Effector memory CD4-positive, alpha-beta T cell (primary cell): ENCODE results near the gene TMEM179B.
"Not testable (repeated sequence)": the region's sequence is repeated elsewhere in the genome, so short reads cannot be mapped to it uniquely, and the experiment has no call there.

ENCODE experiments used
- DNase-seq, 3 donors: peaks; one replicate each; pipeline ENCODE4 v3.0.0-alpha.2; 2020
- H3K27ac ChIP-seq: 2 replicates; pipeline ENCODE4 v1.7.0; 2013; ENCODE audit warnings: mild to moderate bottlenecking, low read length, moderate library complexity; ENCODE audit not compliant: insufficient read depth, poor library complexity, severe bottlenecking
- H3K27me3 ChIP-seq: replicated peaks from 2 replicates; pipeline ENCODE4 v1.7.0; 2013; ENCODE audit warnings: mild to moderate bottlenecking, low read length; ENCODE audit not compliant: insufficient read depth, control insufficient read depth, poor library complexity, severe bottlenecking
- H3K36me3 ChIP-seq: 2 replicates; pipeline ENCODE4 v1.7.0; 2013; ENCODE audit warnings: mild to moderate bottlenecking, low read length, moderate library complexity; ENCODE audit not compliant: control insufficient read depth, insufficient read depth
- H3K4me1 ChIP-seq: 2 replicates; pipeline ENCODE4 v1.7.0; 2013; ENCODE audit warnings: low read length, mild to moderate bottlenecking; ENCODE audit not compliant: control insufficient read depth, insufficient read depth, poor library complexity, severe bottlenecking
- H3K4me3 ChIP-seq: 2 replicates; pipeline ENCODE4 v1.7.0; 2013; ENCODE audit warnings: low read length, low read depth, mild to moderate bottlenecking; ENCODE audit not compliant: insufficient read depth, poor library complexity, severe bottlenecking
- H3K9me3 ChIP-seq: 2 replicates; pipeline ENCODE4 v1.7.0; 2013; ENCODE audit warnings: mild to moderate bottlenecking, low read length, moderate library complexity; ENCODE audit not compliant: control insufficient read depth
- total RNA-seq, 3 donors: gene quantifications; one replicate each; lab custom pipeline; 2026; lab: John Stamatoyannopoulos, UW

The TMEM179B gene
- total RNA-seq, result 11.2 to 17.6 (median 15.9) reads per million in 3 donors

- H3K27ac ChIP-seq, result peak within 1 kb of the TSS; percentile 89
- H3K9me3 ChIP-seq, result no peaks in the 10 kb centered on the region
- peak within 1 kb of the TSS; percentile 98 for H3K4me3 ChIP-seq
- H3K4me1 ChIP-seq, result peaks cover 32% of the 10 kb centered on the region
- H3K36me3 ChIP-seq, result peaks cover 9% of the 10 kb centered on the region
- DNase-seq, result peak; percentile 92 to 97 (median 94)
- no peaks in the 10 kb centered on the region for H3K27me3 ChIP-seq
Measured at GRCh38 chr11:62787005-62787759, at the start of gene TMEM179B. TSS of gene TMEM179B (plus strand) at chr11:62787402. CDS start at chr11:62787432, 30 bp downstream.

- H3K4me1 ChIP-seq, result peaks cover 2% of the 10 kb centered on the region
- peaks cover 8% of the 10 kb centered on the region for H3K36me3 ChIP-seq
- H3K27me3 ChIP-seq, result no peaks in the 10 kb centered on the region
- no peaks in the 10 kb centered on the region for H3K9me3 ChIP-seq
- DNase-seq, result no peak
- no peak overlapping the region for H3K27ac ChIP-seq
- no peak overlapping the region for H3K4me3 ChIP-seq
Measured at GRCh38 chr11:62747475-62748160, 39.6 kb upstream of the TMEM179B start.

- not testable (repeated sequence) for H3K4me3 ChIP-seq, H3K27ac ChIP-seq, H3K27me3 ChIP-seq, H3K9me3 ChIP-seq, DNase-seq, H3K36me3 ChIP-seq
- H3K4me1 ChIP-seq, result peaks cover 18% of the 10 kb centered on the region
Measured at GRCh38 chr11:62749931-62750330, 37.3 kb upstream of the TMEM179B start.

- no peak overlapping the region for H3K4me3 ChIP-seq
- no peaks in the 10 kb centered on the region for H3K9me3 ChIP-seq
- peaks cover 8% of the 10 kb centered on the region for H3K36me3 ChIP-seq
- no peaks in the 10 kb centered on the region for H3K27me3 ChIP-seq
- DNase-seq, result no peak
- H3K27ac ChIP-seq, result no peak overlapping the region
- H3K4me1 ChIP-seq, result peaks cover 18% of the 10 kb centered on the region
Measured at GRCh38 chr11:62752177-62752785, 34.9 kb upstream of the TMEM179B start.

GRCh38 chr11:62752994-62753735 lies 34.0 kb upstream of the TMEM179B start:
- Histone ChIP-seq H3K27me3 (no peaks in the 10 kb centered on the region), H3K4me3 (peak overlapping the region; percentile 90), H3K27ac (peak overlapping the region; percentile 95), H3K4me1 (peaks cover 18% of the 10 kb centered on the region), H3K36me3 (peaks cover 8% of the 10 kb centered on the region), H3K9me3 (no peaks in the 10 kb centered on the region)
- DNase-seq, result no peak

- peak within 1 kb of the TSS; percentile 95 for H3K27ac ChIP-seq
- H3K9me3 ChIP-seq, result no peaks in the 10 kb centered on the region
- H3K36me3 ChIP-seq, result peaks cover 8% of the 10 kb centered on the region
- H3K4me3 ChIP-seq, result peak within 1 kb of the TSS; percentile 90
- H3K4me1 ChIP-seq, result peaks cover 18% of the 10 kb centered on the region
- H3K27me3 ChIP-seq, result no peaks in the 10 kb centered on the region
- peak; percentile 93 to 96 (median 95) for DNase-seq
Measured at GRCh38 chr11:62753736-62754603, 33.2 kb upstream of the TMEM179B start, which contains the start of gene ZBTB3. TSS of gene ZBTB3 (minus strand) at chr11:62754160. CDS start at chr11:62753664, 496 bp downstream.

GRCh38 chr11:62755086-62755615 lies 32.1 kb upstream of the TMEM179B start:
- DNase-seq, result no peak
- H3K4me3 ChIP-seq, result no peak overlapping the region
- H3K27ac ChIP-seq, result no peak overlapping the region
- no peaks in the 10 kb centered on the region for H3K9me3 ChIP-seq
- peaks cover 18% of the 10 kb centered on the region for H3K4me1 ChIP-seq
- peaks cover 8% of the 10 kb centered on the region for H3K36me3 ChIP-seq
- no peaks in the 10 kb centered on the region for H3K27me3 ChIP-seq

- Histone ChIP-seq H3K27me3 (no peaks in the 10 kb centered on the region), H3K36me3 (no peaks in the 10 kb centered on the region), H3K27ac (no peak overlapping the region), H3K9me3 (no peaks in the 10 kb centered on the region), H3K4me3 (no peak overlapping the region), H3K4me1 (peaks cover 27% of the 10 kb centered on the region)
- DNase-seq, result no peak
Measured at GRCh38 chr11:62757846-62758788, 29.1 kb upstream of the TMEM179B start.
